Heart left ventricle (tissue), 16 donors: ENCODE results near the gene TAGAP. TPM values are rescaled to one million over a fixed set of nuclear protein-coding genes. Genes with fewer than 3 reads are reported as not detected.

Source experiments
- ATAC-seq, 4 donors: fragments of 200-7000 bp; cut with Tn5 transposase; one replicate each; pipeline ENCODE4 v1.9.1; 2020 to 2022; ENCODE audit warnings: moderate library complexity in 4 of 4, mild to moderate bottlenecking in 3 of 4, moderate number of reproducible peaks in 1 of 4
- DNase-seq, 5 donors: peaks; one replicate each; pipeline ENCODE4 v3.0.0-alpha.2; 2020
- H3K27ac ChIP-seq, 12 donors: fragments of 200-600 bp; sonication (generic) in 4 of 12; one replicate each; pipeline versions ENCODE4 v1.5.0 to v1.8.0; 2016 to 2022; ENCODE audit warnings: mild to moderate bottlenecking in 2 of 12
- H3K27me3 ChIP-seq, 9 donors: fragments of 200-600 bp; sonication (generic) in 2 of 9; one replicate each; pipeline versions ENCODE4 v1.5.1 to v1.8.0; 2016 to 2022; ENCODE audit warnings: mild to moderate bottlenecking in 3 of 9
- H3K36me3 ChIP-seq, 9 donors: fragments of 200-600 bp; sonication (generic) in 2 of 9; one replicate each; pipeline versions ENCODE4 v1.5.0 to v1.8.0; 2018 to 2022; ENCODE audit warnings: mild to moderate bottlenecking in 2 of 9
- H3K4me1 ChIP-seq, 12 donors: fragments of 200-600 bp; sonication (generic) in 4 of 12; one replicate each; pipeline versions ENCODE4 v1.5.0 to v1.8.0; 2016 to 2022; ENCODE audit warnings: mild to moderate bottlenecking in 3 of 12
- H3K4me3 ChIP-seq, 12 donors: fragments of 200-600 bp; sonication (generic) in 4 of 12; one replicate each; pipeline versions ENCODE4 v1.5.0 to v1.8.0; 2017 to 2022; ENCODE audit warnings: mild to moderate bottlenecking in 9 of 12, moderate library complexity in 4 of 12
- H3K9me3 ChIP-seq, 12 donors: fragments of 200-600 bp; sonication (generic) in 4 of 12; one replicate each; pipeline versions ENCODE4 v1.5.0 to v1.8.0; 2016 to 2022; ENCODE audit warnings: mild to moderate bottlenecking in 1 of 12
- CTCF ChIP-seq, 12 donors: fragments of 200-600 bp; sonication (generic) in 4 of 12; IDR thresholded peaks; one replicate each; pipeline versions ENCODE4 v1.5.0 to v1.8.0; 2018 to 2022; ENCODE audit warnings: antibody characterized with exemption in 12 of 12, mild to moderate bottlenecking in 5 of 12
- POLR2A ChIP-seq, 2 donors: fragments of 450-650 bp; IDR thresholded peaks; one replicate each; pipeline ENCODE4 v1.6.1; 2017; ENCODE audit warnings: antibody characterized with exemption in 2 of 2, mild to moderate bottlenecking in 2 of 2, moderate library complexity in 2 of 2
- WGBS, 4 donors: extraction: QIAGEN DNeasy Blood & Tissue Kit in 2 of 4; methylation state at CpG; one replicate each; pipeline versions ENCODE4 v1.1.5 to v1.1.7; 2013 to 2018; 5-methylcytosine and 5-hydroxymethylcytosine counted together
- intact Hi-C, 10 donors: fragments of 100-400 bp; cut with DNase I; formaldehyde crosslinking; loops; one replicate each; pipeline versions ENCODE4 v1.11.1 to v1.14.2; 2022
- polyA plus RNA-seq, 2 donors: library from polyadenylated mRNA; stranded (reverse); fragments of 200-250 nt; gene quantifications; one replicate each; pipeline ENCODE4 v1.2.3, GENCODE V29; 2013
- total RNA-seq, 9 donors: library from RNA; depleted of rRNA in 2 of 9; stranded (reverse); fragments of >200 nt in 2 of 9; fragmentation: NEBNext Ultra II Directional in 3 of 9; extraction: Animal tissue kit (Norgen Biotek cat#: 25700) in 3 of 9; gene quantifications; one replicate each; pipeline versions ENCODE4 v1.1.0 to v1.2.4, GENCODE V29; 2016 to 2023
- donor health status: ischemic (EF 13 %, LVEDD 7.1; RV severe dilation, severe dysfunction).
- donor health status: healthy with polysubstance abuse.
- donor health status: DM: no; HTN: yes; CAD: no.
- donor health status: DM: no; HTN: no; CAD: no.
- donor health status: ischemic (EF 25% LVEDD 6.9; RV normal size, moderate dysfunction).
- donor health status: ischemic (EF 25% LVEDD 5.7; RV mildly dilated, moderate dysfunction).
- donor health status: healthy.
- donor health status: DM: yes; HTN: yes; CAD: no.
- donor health status: ischemic (EF 35%, LVEDD 5.7; RV mildly dilated, moderate dysfunction).
- donor health status: nonischemic (EF 11% LVEDD 7.7; RV severe dilation, severe dysfunction).
- donor health status: DM: yes; HTN: yes; CAD: no.
- donor health status: PGD.
- donor health status: ischemic (EF 29% LVEDD 5.4; RV normal size, mild dysfunction).
- donor health status: nonischemic (EF 23%, LVEDD 6.1; RV moderate dilation, normal function).

TAGAP gene
- total and polyA plus RNA-seq, 11 donors = 0.23 to 9.3 (median 1.3) TPM

GRCh38 chr6:159090530-159091480 lies 46.0 kb upstream of the TAGAP start:
- Histone ChIP-seq H3K27ac (no peak overlapping the region), H3K36me3 (no peaks in the 10 kb centered on the region), H3K4me1 (peaks cover 0 to 9% (median 0%) of the 10 kb centered on the region in 12 donors), H3K4me3 (no peak overlapping the region), H3K27me3 (no peaks in the 10 kb centered on the region), H3K9me3 (no peaks in the 10 kb centered on the region)
- no peak for TF ChIP-seq CTCF (IDR thresholded peaks at IDR 0.05)
- no peak for TF ChIP-seq POLR2A (IDR thresholded peaks at IDR 0.05)
- DNase-seq = no peak
- intact Hi-C loops = no loop called here
- ATAC-seq = no peak
- 71 to 78% (median 73%) methylated on average over 10 of the region's 10 CpGs for WGBS, 4 donors

- Histone ChIP-seq H3K4me1 (peaks cover 0 to 9% (median 0%) of the 10 kb centered on the region in 12 donors), H3K27me3 (no peaks in the 10 kb centered on the region), H3K36me3 (no peaks in the 10 kb centered on the region), H3K9me3 (no peaks in the 10 kb centered on the region), H3K4me3 (no peak overlapping the region), H3K27ac (no peak overlapping the region)
- TF ChIP-seq CTCF (IDR thresholded peaks at IDR 0.05) = no peak
- ATAC-seq = no peak
- intact Hi-C loops = no loop called here
- no peak for DNase-seq
- 87 to 92% (median 89%) methylated on average over 2 to 3 of the region's 3 CpGs for WGBS, 4 donors
Measured at GRCh38 chr6:159089909-159090308, 45.1 kb upstream of the TAGAP start.

GRCh38 chr6:159089443-159089842 lies 44.7 kb upstream of the TAGAP start:
- DNase-seq (no peak), ATAC-seq (no peak)
- 82 to 87% (median 84%) methylated on average over 3 of the region's 3 CpGs for WGBS, 4 donors
- Histone ChIP-seq H3K27me3 (no peaks in the 10 kb centered on the region), H3K27ac (no peak overlapping the region), H3K4me3 (no peak overlapping the region), H3K4me1 (peaks cover 0 to 9% (median 0%) of the 10 kb centered on the region in 12 donors), H3K36me3 (no peaks in the 10 kb centered on the region), H3K9me3 (no peaks in the 10 kb centered on the region)
- intact Hi-C loops = no loop called here
- TF ChIP-seq CTCF (IDR thresholded peaks at IDR 0.05) = no peak
- TF ChIP-seq POLR2A (IDR thresholded peaks at IDR 0.05) = no peak

- WGBS, 4 donors = 55 to 66% (median 64%) methylated on average over 2 of the region's 2 CpGs
- H3K36me3 ChIP-seq = no peaks in the 10 kb centered on the region
- H3K27me3 ChIP-seq = no peaks in the 10 kb centered on the region
- no peak overlapping the region for H3K4me3 ChIP-seq
- no peak for TF ChIP-seq POLR2A (IDR thresholded peaks at IDR 0.05)
- no peak for TF ChIP-seq CTCF (IDR thresholded peaks at IDR 0.05)
- no peaks in the 10 kb centered on the region for H3K4me1 ChIP-seq
- ATAC-seq = no peak
- intact Hi-C loops = no loop called here
- no peak for DNase-seq
- no peak overlapping the region for H3K27ac ChIP-seq
- H3K9me3 ChIP-seq = no peaks in the 10 kb centered on the region
Measured at GRCh38 chr6:159086033-159086618, 41.3 kb upstream of the TAGAP start.
